ENCODE measurements around the gene ZNF740. TPM values are rescaled to one million over a fixed set of nuclear protein-coding genes. Genes with fewer than 3 reads are reported as not detected.

ZNF740 gene
- total RNA-seq, 1 experiment from 2014 or later = 41.2 TPM

- Mint-ChIP-seq H3K4me3 (no peak overlapping the region; a peak in 1 of 5 replicates), H3K27me3 (ENCODE audit: low read depth) (peaks cover 63% of the 10 kb centered on the region), H3K4me1 (peaks cover 14 to 15% of the 10 kb centered on the region in 2 experiments), H3K27ac (no peak overlapping the region), H3K36me3 (ENCODE audit: insufficient read depth in 1 of 3, low read depth in 3 of 3) (peaks cover 8 to 16% (median 9%) of the 10 kb centered on the region in 3 experiments; a peak in 6 of 7 replicates), H3K9me3 (no peaks in the 10 kb centered on the region)
- Histone ChIP-seq H3K56ac (ENCODE audit: insufficient read length, low read depth, low read length) (no peak overlapping the region), H3K79me2 (ENCODE audit: insufficient read depth, low read length) (no peaks in the 10 kb centered on the region), H3T11ph (ENCODE audit: low read length) (no peak overlapping the region), H2BK5ac (ENCODE audit: insufficient read length, low read length) (no peak overlapping the region), H4K91ac (ENCODE audit: insufficient read length, low read depth, low read length) (no peak overlapping the region), H3K23ac (ENCODE audit: insufficient read length, low read depth, low read length) (no peak overlapping the region), H3K9me3 (ENCODE audit: control insufficient read depth, low read depth, low read length) (no peaks in the 10 kb centered on the region), H2AFZ (ENCODE audit: low read length) (no peak overlapping the region), H3K9ac (ENCODE audit: extremely low read depth, insufficient read length, low read length) (no peak overlapping the region), H2BK12ac (ENCODE audit: insufficient read length, low read depth, low read length) (no peak overlapping the region), H2BK20ac (ENCODE audit: low read depth, low read length, poor library complexity, severe bottlenecking) (no peak overlapping the region), H3K79me1 (ENCODE audit: insufficient read depth, low read depth, low read length, poor library complexity, severe bottlenecking) (no peaks in the 10 kb centered on the region), H2BK15ac (ENCODE audit: low read depth, low read length) (no peak overlapping the region), H2BK120ac (ENCODE audit: low read depth, low read length, poor library complexity, severe bottlenecking) (no peak overlapping the region), H3K27ac (ENCODE audit: insufficient read length, low read depth, low read length) (no peak overlapping the region), H3K14ac (ENCODE audit: insufficient read depth, low read length) (no peak overlapping the region), H3K4me2 (ENCODE audit: insufficient read depth, insufficient read length, low read length) (no peak overlapping the region), H4K5ac (ENCODE audit: insufficient read length, low read depth, low read length) (no peak overlapping the region), H3K4ac (ENCODE audit: low read depth, low read length) (no peak overlapping the region), H2AK5ac (ENCODE audit: insufficient read length, low read length) (no peak overlapping the region), H4K8ac (replicated peaks; ENCODE audit: insufficient read length, low read depth, low read length) (no peak overlapping the region), H3K23me2 (ENCODE audit: insufficient read length, low read depth, low read length, poor library complexity, severe bottlenecking) (no peaks in the 10 kb centered on the region), H4K20me1 (ENCODE audit: control insufficient read depth, insufficient read depth, insufficient read length) (no peaks in the 10 kb centered on the region), H3K18ac (ENCODE audit: insufficient read length, low read depth, low read length) (no peak overlapping the region), H3K27me3 (ENCODE audit: insufficient read depth, low read length) (peaks cover 11% of the 10 kb centered on the region; the same call in 1 of the 2 replicates), H3K4me1 (ENCODE audit: insufficient read depth, low read length) (no peaks in the 10 kb centered on the region)
- no CpG with 5 or more reads among the region's 14 CpGs for WGBS (ENCODE audit: extremely low coverage, insufficient read length, low lambda C conversion rate)
- TF ChIP-seq, protein P1, sequence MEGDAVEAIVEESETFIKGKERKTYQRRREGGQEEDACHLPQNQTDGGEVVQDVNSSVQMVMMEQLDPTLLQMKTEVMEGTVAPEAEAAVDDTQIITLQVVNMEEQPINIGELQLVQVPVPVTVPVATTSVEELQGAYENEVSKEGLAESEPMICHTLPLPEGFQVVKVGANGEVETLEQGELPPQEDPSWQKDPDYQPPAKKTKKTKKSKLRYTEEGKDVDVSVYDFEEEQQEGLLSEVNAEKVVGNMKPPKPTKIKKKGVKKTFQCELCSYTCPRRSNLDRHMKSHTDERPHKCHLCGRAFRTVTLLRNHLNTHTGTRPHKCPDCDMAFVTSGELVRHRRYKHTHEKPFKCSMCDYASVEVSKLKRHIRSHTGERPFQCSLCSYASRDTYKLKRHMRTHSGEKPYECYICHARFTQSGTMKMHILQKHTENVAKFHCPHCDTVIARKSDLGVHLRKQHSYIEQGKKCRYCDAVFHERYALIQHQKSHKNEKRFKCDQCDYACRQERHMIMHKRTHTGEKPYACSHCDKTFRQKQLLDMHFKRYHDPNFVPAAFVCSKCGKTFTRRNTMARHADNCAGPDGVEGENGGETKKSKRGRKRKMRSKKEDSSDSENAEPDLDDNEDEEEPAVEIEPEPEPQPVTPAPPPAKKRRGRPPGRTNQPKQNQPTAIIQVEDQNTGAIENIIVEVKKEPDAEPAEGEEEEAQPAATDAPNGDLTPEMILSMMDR (conservative IDR thresholded peaks at IDR 0.05) = no peak
- DNase-seq = no peak
These were observed 11.5 kb downstream of the ZNF740 start for GRCh38 chr12:53191885-53192530.
